Mucosa of rectum (tissue), 2 donors: Measurements from ENCODE around the gene CYFIP1.

Source experiments
- H3K27ac ChIP-seq, 2 donors: one replicate each; pipeline ENCODE4 v1.7.0; 2013; ENCODE audit warnings: inconsistent platforms in 2 of 2, low read depth in 2 of 2, low read length in 2 of 2
- H3K27me3 ChIP-seq, 2 donors: one replicate each; pipeline ENCODE4 v1.7.0; 2013; ENCODE audit warnings: low read length in 2 of 2; ENCODE audit not compliant: control insufficient read depth in 2 of 2, insufficient read depth in 2 of 2
- H3K36me3 ChIP-seq, 2 donors: one replicate each; pipeline ENCODE4 v1.7.0; 2013; ENCODE audit warnings: low read length in 2 of 2; ENCODE audit not compliant: control insufficient read depth in 2 of 2, insufficient read depth in 2 of 2
- H3K4me1 ChIP-seq, 2 donors: one replicate each; pipeline ENCODE4 v1.7.0; 2013; ENCODE audit warnings: low read length in 2 of 2, mild to moderate bottlenecking in 1 of 2; ENCODE audit not compliant: control insufficient read depth in 2 of 2, insufficient read depth in 2 of 2
- H3K4me3 ChIP-seq, 2 donors: one replicate each; pipeline ENCODE4 v1.7.0; 2013; ENCODE audit warnings: low read length in 2 of 2
- H3K9ac ChIP-seq, 2 donors: one replicate each; pipeline ENCODE4 v1.7.0; 2013; ENCODE audit warnings: low read length in 2 of 2, low read depth in 1 of 2, mild to moderate bottlenecking in 1 of 2
- H3K9me3 ChIP-seq, 2 donors: one replicate each; pipeline ENCODE4 v1.7.0; 2013; ENCODE audit warnings: low read length in 2 of 2; ENCODE audit not compliant: control insufficient read depth in 2 of 2
- donor health status: healthy.
- donor health status: Normal muscosa, but diverticular disease.

Gene CYFIP1

DNA sequence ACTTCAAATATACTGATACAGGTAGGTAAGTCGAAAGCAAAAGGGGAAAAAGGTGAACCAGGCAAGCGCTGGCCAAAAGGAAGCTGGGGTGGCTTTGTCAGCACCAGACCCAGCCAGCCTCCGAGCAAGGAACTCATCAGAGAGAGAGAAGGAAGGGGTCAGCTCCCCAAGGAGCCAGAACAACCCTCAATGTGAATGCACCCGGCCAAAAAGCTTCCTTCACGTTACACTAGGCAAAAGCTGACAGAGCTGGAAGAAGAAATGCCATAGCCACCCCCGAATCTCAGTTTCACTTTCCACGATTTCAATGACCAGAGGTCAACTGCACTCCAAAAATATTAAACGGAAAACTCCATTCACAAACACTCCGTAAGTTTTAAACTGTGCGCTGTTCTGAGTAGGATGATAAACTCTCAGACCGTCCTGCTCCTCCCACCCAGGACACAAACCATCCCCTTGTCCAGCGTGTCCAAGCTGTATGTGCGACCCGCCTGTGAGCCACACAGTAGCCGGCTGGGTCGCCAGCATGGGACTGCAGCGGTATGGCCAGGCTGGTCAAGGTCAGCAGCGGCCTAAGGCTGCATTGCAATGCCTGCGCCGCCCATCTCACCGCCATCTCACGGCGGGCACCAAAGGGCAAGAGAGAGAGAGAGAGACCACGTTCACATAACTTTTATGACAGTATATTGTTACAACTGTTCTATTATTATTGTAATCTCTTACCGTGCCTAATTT lies 29.7 kb downstream of the CYFIP1 start:
- H3K4me1 ChIP-seq = no peaks in the 10 kb centered on the region
- no peak overlapping the region for H3K4me3 ChIP-seq
- H3K9ac ChIP-seq = no peak overlapping the region
- H3K27me3 ChIP-seq = no peaks in the 10 kb centered on the region
- H3K27ac ChIP-seq = no peak overlapping the region
- H3K9me3 ChIP-seq = no peaks in the 10 kb centered on the region
- peaks cover 0 to 2% of the 10 kb centered on the region in 2 donors for H3K36me3 ChIP-seq

DNA sequence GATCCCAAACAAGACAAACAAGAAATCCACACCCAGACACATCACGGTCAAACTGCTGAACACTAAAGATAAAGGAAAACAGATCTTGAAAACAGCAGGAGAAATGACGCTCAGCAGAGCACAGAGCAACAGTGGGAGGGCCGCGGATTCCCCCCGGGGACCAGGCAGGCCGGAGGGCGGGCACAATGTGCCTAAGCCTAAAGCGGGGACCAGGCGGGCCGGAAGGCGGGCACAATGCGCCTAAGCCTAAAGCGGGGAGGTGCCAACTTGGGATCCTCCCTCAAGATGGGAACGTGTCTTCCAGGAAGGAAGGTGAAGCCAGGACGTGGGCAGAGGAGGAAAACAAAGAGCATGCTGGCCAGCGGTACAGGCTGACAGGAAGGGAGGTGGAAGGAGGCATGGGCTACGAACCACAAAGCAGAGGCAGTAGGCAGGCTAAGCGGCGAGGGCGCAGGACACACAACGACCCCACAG lies 31.1 kb downstream of the CYFIP1 start:
- H3K9ac ChIP-seq = no peak overlapping the region
- H3K36me3 ChIP-seq = peaks cover 0 to 8% of the 10 kb centered on the region in 2 donors
- peaks cover 11% of the 10 kb centered on the region in 2 donors for H3K4me1 ChIP-seq
- peak overlapping the region in 1 of 2 donors; percentile 32 for H3K27ac ChIP-seq
- no peaks in the 10 kb centered on the region for H3K9me3 ChIP-seq
- no peaks in the 10 kb centered on the region for H3K27me3 ChIP-seq
- peak overlapping the region in 1 of 2 donors; percentile 54 for H3K4me3 ChIP-seq

DNA sequence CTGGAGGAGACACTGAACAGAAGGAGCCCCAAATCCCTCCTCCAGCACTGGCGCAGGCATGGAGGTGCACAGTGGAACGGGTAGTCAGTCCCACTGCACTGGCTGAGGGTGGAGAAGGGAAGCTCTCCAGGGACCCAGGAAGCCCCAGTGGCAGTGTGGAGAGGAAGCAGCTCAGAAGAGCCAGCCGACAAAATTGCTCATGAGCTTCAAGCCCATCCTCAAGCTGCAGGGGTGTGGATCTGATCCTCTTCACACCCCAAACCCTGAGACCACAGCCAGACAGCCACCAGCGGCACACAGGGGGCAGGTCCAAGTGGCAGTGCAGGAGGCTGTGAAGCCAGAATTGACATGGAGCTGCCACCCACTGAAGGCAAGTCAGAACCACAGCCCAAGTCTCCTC lies 32.1 kb downstream of the CYFIP1 start:
- no peaks in the 10 kb centered on the region for H3K9me3 ChIP-seq
- no peaks in the 10 kb centered on the region for H3K27me3 ChIP-seq
- H3K9ac ChIP-seq = no peak overlapping the region
- no peak overlapping the region for H3K27ac ChIP-seq
- no peak overlapping the region for H3K4me3 ChIP-seq
- H3K4me1 ChIP-seq = peaks cover 11 to 12% of the 10 kb centered on the region in 2 donors
- H3K36me3 ChIP-seq = peaks cover 7 to 15% of the 10 kb centered on the region in 2 donors

DNA sequence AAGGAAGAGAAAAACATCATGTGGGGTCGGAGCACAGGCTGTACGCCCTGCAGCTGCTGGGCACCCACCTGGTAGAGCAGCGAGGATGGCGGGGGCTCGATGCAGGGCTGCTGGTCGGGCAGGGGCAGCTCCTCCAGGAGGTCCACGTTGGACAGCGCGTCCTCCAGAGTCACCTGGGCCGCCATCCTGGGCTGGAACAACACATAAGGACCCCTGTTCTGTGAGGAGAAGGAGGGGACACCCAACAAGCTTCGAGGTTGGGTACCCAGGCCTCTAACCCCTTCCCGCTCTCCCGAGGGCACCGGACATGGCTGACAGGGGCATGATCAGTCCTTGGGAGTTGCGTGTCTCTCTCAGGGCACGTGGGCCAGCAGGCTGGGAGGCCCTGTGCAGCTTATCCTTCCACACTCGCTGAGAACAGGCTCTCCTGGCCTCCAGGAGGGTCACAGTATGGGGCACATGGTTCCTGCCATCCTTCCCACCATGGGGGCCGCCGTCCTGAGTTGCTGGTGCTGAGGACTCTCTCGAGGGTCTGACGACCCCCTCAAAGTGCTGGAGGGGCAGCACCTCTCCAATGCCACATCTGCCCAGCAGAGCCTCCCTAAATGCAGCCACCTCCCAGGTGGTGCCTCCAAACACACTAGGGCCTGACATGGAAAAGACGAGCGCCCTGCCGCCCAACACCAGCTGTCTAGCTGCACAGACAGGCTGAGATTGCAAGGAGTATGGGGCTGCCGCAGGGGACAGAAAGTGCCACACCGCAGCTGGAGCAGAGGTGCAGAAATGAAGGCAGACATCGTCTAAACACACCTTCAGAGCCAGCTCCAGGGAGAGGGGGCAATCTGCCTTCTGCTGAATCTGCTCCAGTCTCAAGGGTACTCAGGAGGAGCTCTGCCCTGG lies 32.8 kb downstream of the CYFIP1 start:
- no peaks in the 10 kb centered on the region for H3K9me3 ChIP-seq
- no peak overlapping the region for H3K9ac ChIP-seq
- H3K36me3 ChIP-seq = peaks cover 14 to 22% of the 10 kb centered on the region in 2 donors
- H3K27ac ChIP-seq = no peak overlapping the region
- H3K4me1 ChIP-seq = peaks cover 11 to 12% of the 10 kb centered on the region in 2 donors
- no peak overlapping the region for H3K4me3 ChIP-seq
- H3K27me3 ChIP-seq = no peaks in the 10 kb centered on the region

DNA sequence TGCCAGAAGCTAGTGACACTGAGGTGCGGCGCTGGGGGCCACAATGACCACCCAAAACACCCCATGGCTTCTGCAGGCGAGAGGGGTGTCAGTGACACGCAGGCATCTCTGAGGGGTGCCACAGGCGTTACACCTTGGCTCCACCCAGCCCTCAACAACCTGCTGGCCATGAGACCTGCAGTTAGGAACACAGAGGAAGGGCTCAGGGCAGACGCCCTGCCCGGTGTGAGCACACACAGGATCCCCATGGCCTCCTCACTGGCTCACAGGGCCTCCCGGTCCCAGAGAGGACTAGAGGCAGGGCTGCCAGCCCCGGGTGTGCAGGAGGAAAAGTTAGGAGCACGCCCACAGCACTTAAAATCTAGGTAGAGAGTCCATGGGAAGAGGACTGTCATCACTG lies 35.1 kb downstream of the CYFIP1 start:
- Histone ChIP-seq H3K27me3 (no peaks in the 10 kb centered on the region), H3K4me3 (no peak overlapping the region), H3K27ac (peak overlapping the region; percentile 9 to 61), H3K36me3 (peaks cover 23 to 30% of the 10 kb centered on the region in 2 donors), H3K9ac (peak overlapping the region in 1 of 2 donors; percentile 35), H3K9me3 (no peaks in the 10 kb centered on the region), H3K4me1 (peaks cover 11 to 12% of the 10 kb centered on the region in 2 donors)

DNA sequence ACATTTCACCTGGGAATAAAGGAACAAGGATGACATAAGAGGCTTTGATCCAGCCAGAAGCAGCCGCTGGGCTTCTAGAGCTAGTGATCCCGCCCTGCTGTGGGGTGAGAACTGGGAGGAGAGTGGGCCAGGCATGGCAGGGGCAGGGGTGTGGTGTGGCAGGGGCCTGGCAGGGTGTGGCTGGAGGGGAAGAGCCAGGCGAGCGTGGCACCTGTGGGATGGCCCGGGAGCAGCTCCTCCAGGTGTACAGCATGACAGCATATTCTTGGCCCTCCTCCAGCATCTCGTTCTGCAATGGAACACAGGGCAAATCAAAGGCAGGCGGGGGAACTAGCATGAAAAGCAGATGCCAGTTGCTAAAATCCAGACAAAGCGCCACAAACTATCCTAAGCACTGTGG lies 35.5 kb downstream of the CYFIP1 start:
- H3K27ac ChIP-seq = peak overlapping the region; percentile 38 to 61
- peaks cover 27 to 30% of the 10 kb centered on the region in 2 donors for H3K36me3 ChIP-seq

DNA sequence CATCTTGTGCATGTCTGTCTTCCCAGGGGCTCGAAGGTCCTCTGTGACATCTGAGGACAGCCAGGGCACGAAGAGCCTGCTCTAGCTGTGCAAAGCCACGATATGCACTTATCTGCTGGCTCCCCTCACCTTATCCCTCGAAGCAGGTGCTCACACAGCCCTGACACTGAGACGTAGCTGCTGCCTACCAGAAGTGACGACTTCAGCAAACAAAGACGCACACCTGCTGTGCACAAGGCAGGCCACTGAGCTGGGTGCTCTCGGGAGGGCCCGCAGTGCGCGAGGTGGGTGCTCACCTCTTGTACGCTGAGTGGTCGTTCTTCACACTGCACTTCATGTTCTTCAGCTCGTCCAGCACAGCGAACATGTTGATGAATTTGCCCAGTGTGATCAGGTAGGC lies 37.3 kb downstream of the CYFIP1 start:
- Histone ChIP-seq H3K27ac (no peak overlapping the region), H3K4me1 (peaks cover 11 to 12% of the 10 kb centered on the region in 2 donors), H3K27me3 (no peaks in the 10 kb centered on the region), H3K4me3 (no peak overlapping the region), H3K9me3 (no peaks in the 10 kb centered on the region), H3K9ac (no peak overlapping the region), H3K36me3 (peaks cover 40 to 41% of the 10 kb centered on the region in 2 donors)

More for the DNA sequence above, 35.5 kb downstream of the CYFIP1 start:
- Histone ChIP-seq H3K27me3 (no peaks in the 10 kb centered on the region), H3K4me1 (peaks cover 11 to 12% of the 10 kb centered on the region in 2 donors), H3K9me3 (no peaks in the 10 kb centered on the region), H3K4me3 (no peak overlapping the region), H3K9ac (peak overlapping the region in 1 of 2 donors; percentile 35)

DNA sequence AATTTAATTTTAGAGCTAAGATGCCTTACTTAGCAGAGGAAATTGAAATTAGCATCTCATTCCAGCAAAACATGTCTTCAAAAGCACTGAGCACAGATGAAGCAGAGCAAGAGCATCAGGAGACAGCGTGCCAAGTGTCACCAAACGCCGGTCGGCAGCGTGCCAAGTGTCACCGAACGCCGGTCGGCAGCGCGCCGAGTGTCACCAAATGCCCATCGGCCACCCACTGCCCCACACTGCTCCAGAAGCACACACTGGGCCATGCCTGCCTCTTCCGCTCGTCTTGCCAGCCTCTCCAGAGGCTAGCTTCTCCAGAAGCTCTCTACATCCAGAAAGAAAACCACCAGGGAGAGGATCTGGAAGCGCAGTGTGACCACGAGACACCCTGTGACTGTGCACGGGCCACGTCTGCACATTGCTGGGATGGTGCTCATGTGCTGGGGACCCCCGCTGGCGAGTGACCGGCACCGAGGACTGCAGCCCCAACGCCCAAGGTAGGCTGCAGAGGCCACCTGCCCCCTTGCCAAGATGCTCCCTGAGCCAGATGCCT lies 37.8 kb downstream of the CYFIP1 start:
- no peaks in the 10 kb centered on the region for H3K27me3 ChIP-seq
- H3K27ac ChIP-seq = no peak overlapping the region
- H3K4me1 ChIP-seq = peaks cover 11 to 12% of the 10 kb centered on the region in 2 donors
- no peak overlapping the region for H3K9ac ChIP-seq
- H3K36me3 ChIP-seq = peaks cover 42 to 44% of the 10 kb centered on the region in 2 donors
- no peaks in the 10 kb centered on the region for H3K9me3 ChIP-seq
- no peak overlapping the region for H3K4me3 ChIP-seq

DNA sequence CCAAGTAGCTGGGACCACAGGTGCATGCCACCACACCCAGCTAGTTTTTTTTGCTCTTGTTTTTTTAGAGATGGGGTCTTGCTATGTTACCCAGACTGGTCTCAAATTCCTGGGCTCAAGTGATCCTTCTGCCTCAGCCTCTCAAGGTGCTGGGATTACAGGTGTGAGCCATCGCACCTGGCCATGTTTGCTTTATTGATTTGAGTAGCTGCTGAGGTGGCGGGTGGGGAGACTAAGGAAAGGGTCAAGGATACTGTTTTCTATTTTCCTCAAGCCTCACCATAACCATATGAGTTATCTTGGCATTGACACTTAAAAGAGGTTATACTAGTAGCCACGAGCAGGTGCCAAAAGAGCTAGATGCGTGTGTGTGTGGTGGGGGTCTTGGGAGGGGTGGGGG lies 39.0 kb downstream of the CYFIP1 start:
- Histone ChIP-seq H3K9ac (no peak overlapping the region), H3K27me3 (no peaks in the 10 kb centered on the region), H3K36me3 (peaks cover 48 to 56% of the 10 kb centered on the region in 2 donors), H3K9me3 (no peaks in the 10 kb centered on the region), H3K4me3 (no peak overlapping the region), H3K27ac (no peak overlapping the region), H3K4me1 (peaks cover 11 to 12% of the 10 kb centered on the region in 2 donors)
